KMS-11 (cell line): ENCODE measurements around the gene SLK.

ENCODE experiments used
- H2AFZ ChIP-seq: fragments of 200-600 bp; sonication (generic); 2 replicates; pipeline ENCODE4 v1.6.1; 2016; ENCODE audit warnings: antibody characterized with exemption, mixed run types, low read depth
- H3K27ac ChIP-seq: fragments of 200-600 bp; sonication (generic); 2 replicates; pipeline ENCODE4 v1.6.1; 2016; ENCODE audit warnings: mild to moderate bottlenecking, mixed run types
- H3K27me3 ChIP-seq: fragments of 200-600 bp; sonication (generic); 2 replicates; pipeline ENCODE4 v1.6.1; 2017; ENCODE audit warnings: mild to moderate bottlenecking, low read depth, mixed run types, moderate library complexity; ENCODE audit not compliant: insufficient read depth
- H3K36me3 ChIP-seq: fragments of 200-600 bp; sonication (generic); 2 replicates; pipeline ENCODE4 v1.6.1; 2017; ENCODE audit warnings: mild to moderate bottlenecking, mixed run types; ENCODE audit not compliant: insufficient read depth
- H3K4me1 ChIP-seq: fragments of 200-600 bp; sonication (generic); 2 replicates; pipeline ENCODE4 v1.6.1; 2016; ENCODE audit warnings: mild to moderate bottlenecking, low read depth, mixed run types; ENCODE audit not compliant: poor library complexity, severe bottlenecking
- H3K4me2 ChIP-seq: fragments of 200-600 bp; sonication (generic); 2 replicates; pipeline ENCODE4 v1.7.0; 2016; ENCODE audit warnings: mild to moderate bottlenecking, mixed run types
- H3K4me3 ChIP-seq: fragments of 200-600 bp; sonication (generic); IDR thresholded peaks from 2 replicates; pipeline ENCODE4 v1.6.1; 2017; ENCODE audit warnings: low read depth, low read length, mixed read lengths; ENCODE audit not compliant: insufficient read depth
- H3K79me2 ChIP-seq: fragments of 200-600 bp; sonication (generic); 2 replicates; pipeline ENCODE4 v1.6.1; 2016; ENCODE audit warnings: low read depth, mixed run types; ENCODE audit not compliant: insufficient read depth
- H3K9ac ChIP-seq: fragments of 200-600 bp; sonication (generic); 2 replicates; pipeline ENCODE4 v1.6.1; 2016; ENCODE audit warnings: mild to moderate bottlenecking, mixed run types
- H4K20me1 ChIP-seq: fragments of 200-600 bp; sonication (generic); 2 replicates; pipeline ENCODE4 v1.6.1; 2016; ENCODE audit warnings: mild to moderate bottlenecking, mixed run types; ENCODE audit not compliant: insufficient read depth
- TF ChIP-seq, protein P1 (sequence below): fragments of 200-600 bp; sonication (generic); conservative IDR thresholded peaks from 2 replicates; pipeline ENCODE4 v1.6.1; 2017; ENCODE audit warnings: low read depth, mild to moderate bottlenecking, antibody characterized with exemption, low read length, moderate library complexity, mixed read lengths

Gene SLK

DNA sequence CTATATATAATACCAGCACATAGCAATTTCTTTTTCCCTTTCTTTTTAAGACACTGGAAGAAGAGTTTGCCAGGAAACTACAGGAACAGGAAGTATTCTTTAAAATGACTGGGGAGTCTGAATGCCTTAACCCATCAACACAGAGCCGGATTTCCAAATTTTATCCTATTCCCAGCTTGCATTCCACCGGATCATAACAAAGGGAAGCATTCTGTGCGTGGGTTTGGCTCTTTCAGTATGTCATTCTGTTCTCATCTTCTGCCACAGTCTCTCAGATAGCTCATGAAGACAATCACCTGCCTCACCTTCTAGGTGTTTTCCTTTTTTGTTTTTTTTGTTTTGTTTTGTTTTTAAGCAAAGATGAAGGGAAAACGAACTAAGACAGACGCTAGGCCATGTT lies 58.6 kb downstream of the SLK start:
- H3K27ac ChIP-seq = no peak overlapping the region
- H3K4me2 ChIP-seq = no peak overlapping the region
- H3K27me3 ChIP-seq = no peaks in the 10 kb centered on the region
- no peaks in the 10 kb centered on the region for H4K20me1 ChIP-seq
- H3K36me3 ChIP-seq = no peaks in the 10 kb centered on the region
- no peaks in the 10 kb centered on the region for H3K79me2 ChIP-seq
- no peak overlapping the region for H3K9ac ChIP-seq
- no peak overlapping the region for H3K4me3 ChIP-seq
- no peak overlapping the region for H2AFZ ChIP-seq
- no peaks in the 10 kb centered on the region for H3K4me1 ChIP-seq
- TF ChIP-seq, protein P1, sequence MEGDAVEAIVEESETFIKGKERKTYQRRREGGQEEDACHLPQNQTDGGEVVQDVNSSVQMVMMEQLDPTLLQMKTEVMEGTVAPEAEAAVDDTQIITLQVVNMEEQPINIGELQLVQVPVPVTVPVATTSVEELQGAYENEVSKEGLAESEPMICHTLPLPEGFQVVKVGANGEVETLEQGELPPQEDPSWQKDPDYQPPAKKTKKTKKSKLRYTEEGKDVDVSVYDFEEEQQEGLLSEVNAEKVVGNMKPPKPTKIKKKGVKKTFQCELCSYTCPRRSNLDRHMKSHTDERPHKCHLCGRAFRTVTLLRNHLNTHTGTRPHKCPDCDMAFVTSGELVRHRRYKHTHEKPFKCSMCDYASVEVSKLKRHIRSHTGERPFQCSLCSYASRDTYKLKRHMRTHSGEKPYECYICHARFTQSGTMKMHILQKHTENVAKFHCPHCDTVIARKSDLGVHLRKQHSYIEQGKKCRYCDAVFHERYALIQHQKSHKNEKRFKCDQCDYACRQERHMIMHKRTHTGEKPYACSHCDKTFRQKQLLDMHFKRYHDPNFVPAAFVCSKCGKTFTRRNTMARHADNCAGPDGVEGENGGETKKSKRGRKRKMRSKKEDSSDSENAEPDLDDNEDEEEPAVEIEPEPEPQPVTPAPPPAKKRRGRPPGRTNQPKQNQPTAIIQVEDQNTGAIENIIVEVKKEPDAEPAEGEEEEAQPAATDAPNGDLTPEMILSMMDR = no peak

DNA sequence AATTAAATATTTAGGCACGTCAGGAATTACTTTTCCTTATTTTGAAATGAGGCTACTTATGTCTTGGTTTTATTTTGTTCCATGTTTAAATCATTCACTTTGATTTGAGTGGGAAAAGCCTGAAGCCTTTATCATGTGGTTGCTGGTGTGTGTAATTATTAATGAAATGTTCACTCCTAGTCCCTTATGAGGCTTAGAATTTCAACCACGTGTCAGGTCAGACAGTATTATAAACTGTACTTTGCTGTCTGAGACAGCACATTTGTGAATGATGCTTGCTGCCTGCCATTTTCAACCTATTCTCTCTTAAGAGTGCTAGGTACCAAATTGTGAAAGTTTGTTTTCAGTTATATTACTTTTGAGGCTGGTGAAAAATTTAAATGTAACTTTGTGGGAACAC lies 59.8 kb downstream of the SLK start:
- TF ChIP-seq, protein P1 = no peak
- no peak overlapping the region for H3K4me3 ChIP-seq
- no peaks in the 10 kb centered on the region for H3K27me3 ChIP-seq
- no peaks in the 10 kb centered on the region for H4K20me1 ChIP-seq
- no peaks in the 10 kb centered on the region for H3K36me3 ChIP-seq
- H3K9ac ChIP-seq = no peak overlapping the region
- no peak overlapping the region for H3K4me2 ChIP-seq
- H3K79me2 ChIP-seq = no peaks in the 10 kb centered on the region
- no peaks in the 10 kb centered on the region for H3K4me1 ChIP-seq
- no peak overlapping the region for H3K27ac ChIP-seq
- H2AFZ ChIP-seq = no peak overlapping the region

DNA sequence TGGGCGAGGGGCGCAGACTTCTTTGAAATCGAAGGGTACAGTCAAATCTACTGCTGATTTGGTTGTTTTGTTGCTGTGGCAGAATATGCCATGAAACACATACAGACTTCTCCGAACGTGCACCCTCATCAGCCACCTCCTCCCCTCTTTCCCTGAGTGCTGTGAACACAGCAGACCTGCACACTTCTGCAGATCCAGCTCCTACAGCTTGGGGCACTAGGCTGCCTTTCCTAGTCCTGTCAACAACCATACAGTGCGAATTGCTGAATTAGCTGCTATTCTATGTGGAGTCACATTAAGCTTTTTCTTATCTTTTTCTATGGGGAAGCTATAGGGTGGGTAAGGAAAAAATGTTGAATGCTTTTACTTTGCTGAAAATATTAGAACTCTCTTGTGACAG lies 61.2 kb downstream of the SLK start:
- Histone ChIP-seq H4K20me1 (no peaks in the 10 kb centered on the region), H3K4me2 (no peak overlapping the region), H3K79me2 (no peaks in the 10 kb centered on the region), H3K27ac (no peak overlapping the region), H3K27me3 (no peaks in the 10 kb centered on the region), H3K4me3 (no peak overlapping the region), H2AFZ (no peak overlapping the region), H3K9ac (no peak overlapping the region), H3K4me1 (no peaks in the 10 kb centered on the region), H3K36me3 (no peaks in the 10 kb centered on the region)
- TF ChIP-seq, protein P1 = 0 out of 2 replicates have a peak, but pooled peaks have one; percentile 31

DNA sequence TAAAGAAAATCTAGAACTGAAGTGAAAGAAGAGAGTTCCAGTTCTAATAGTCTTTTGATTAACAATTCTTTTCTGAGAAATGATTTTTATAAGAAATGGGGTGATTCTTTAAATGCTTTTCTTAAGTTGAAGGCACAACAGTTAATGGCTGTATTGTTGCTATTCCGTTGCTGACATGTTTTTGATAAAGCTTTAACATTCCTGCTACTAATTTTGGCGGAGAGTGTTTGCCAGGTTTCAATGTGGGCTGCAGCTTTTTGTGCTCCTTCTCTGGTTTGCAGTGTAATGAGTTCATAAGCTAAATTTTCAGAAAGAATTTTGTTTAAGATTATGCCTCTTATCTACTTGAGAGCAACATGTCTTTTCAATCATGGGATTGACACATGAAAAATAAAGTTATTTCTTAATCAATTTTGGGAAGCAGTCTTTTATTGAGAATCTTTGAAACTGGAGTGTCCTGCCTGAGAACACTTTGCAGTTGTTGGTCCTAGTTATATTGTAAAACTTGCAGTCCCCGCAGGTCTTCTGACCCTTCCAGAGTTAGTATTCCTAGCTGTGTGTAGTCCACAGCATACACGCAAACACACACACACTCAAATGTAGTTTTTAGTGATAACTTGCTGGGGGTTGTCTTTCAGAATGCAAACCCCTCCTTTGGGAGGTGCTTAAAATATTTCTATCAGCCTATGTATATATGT lies 62.0 kb downstream of the SLK start:
- Histone ChIP-seq H3K4me1 (no peaks in the 10 kb centered on the region), H3K36me3 (no peaks in the 10 kb centered on the region)

More for the DNA sequence above, 62.0 kb downstream of the SLK start:
- H2AFZ ChIP-seq = no peak overlapping the region
- no peaks in the 10 kb centered on the region for H4K20me1 ChIP-seq
- no peak overlapping the region for H3K27ac ChIP-seq
- TF ChIP-seq, protein P1 = no peak
- H3K79me2 ChIP-seq = no peaks in the 10 kb centered on the region
- H3K9ac ChIP-seq = no peak overlapping the region
- H3K4me3 ChIP-seq = no peak overlapping the region
- H3K27me3 ChIP-seq = no peaks in the 10 kb centered on the region
- H3K4me2 ChIP-seq = no peak overlapping the region
